K562 (cell line): ENCODE measurements around the gene CARS2. TPM values are rescaled to one million over a fixed set of nuclear protein-coding genes. Genes with fewer than 3 reads are reported as not detected.

Experiments used
- ATAC-seq: fragments of 200-7000 bp; cut with Tn5 transposase; 3 replicates; pipeline ENCODE4 v1.9.1; 2020; ENCODE audit warnings: moderate library complexity
- BruUV-seq: library from RNA; stranded (reverse); fragments of 400-500 nt; replicated peaks from 2 replicates; lab custom pipeline; 2021; lab: Mats Ljungman, UMichigan
- CTCF ChIA-PET: fragments of 300-600 bp; formaldehyde crosslinking; extraction: SDS; loops from one replicate; lab custom pipeline; 2021; ENCODE audit warnings: low intra/inter-chr PET ratio; lab: Yijun Ruan, JAX
- POLR2A ChIA-PET: fragments of 300-600, 350-650 bp; sonication (Branson Sonifier 250); formaldehyde crosslinking; extraction: SDS; loops from one replicate; lab custom pipeline; 2021; ENCODE audit warnings: antibody characterized with exemption, inconsistent platforms; lab: Yijun Ruan, JAX
- DNase-seq, 4 experiments: peaks; one replicate each; pipeline versions ENCODE4 v3.0.0 to v3.0.0-alpha.2; 2011 to 2018; ENCODE audit warnings: low spot score in 3 of 4, mixed read lengths in 3 of 4; ENCODE audit errors: extremely low read depth in 1 of 4
- FAIRE-seq: peaks from 2 replicates; lab custom pipeline; 2011; peaks lifted over from hg19 to GRCh38; lab: Jason Lieb, UNC
- H2AFZ ChIP-seq: 2 replicates; pipeline ENCODE4 v1.6.0; 2011; ENCODE audit warnings: low read depth, low read length, control low read depth, inconsistent platforms
- H3K27ac ChIP-seq: fragments of 200-600 bp; 3 replicates; pipeline ENCODE4 v1.8.0; 2011; ENCODE audit warnings: low read depth, mild to moderate bottlenecking, control low read depth, inconsistent platforms, low read length, moderate library complexity, mixed read lengths; ENCODE audit errors: extremely low read depth
- H3K27me3 ChIP-seq, 2 experiments: fragments of 300-600 bp in 1 of 2; 2 replicates in 1 of 2; 3 replicates in 1 of 2; pipeline versions ENCODE4 v1.6.0 to v1.8.0; 2011; ENCODE audit warnings: inconsistent platforms in 2 of 2, low read length in 2 of 2, mild to moderate bottlenecking in 1 of 2, mixed read lengths in 1 of 2, moderate library complexity in 1 of 2; ENCODE audit not compliant: control insufficient read depth in 2 of 2, insufficient read depth in 2 of 2
- H3K36me3 ChIP-seq: fragments of 300-600 bp; 3 replicates; pipeline ENCODE4 v1.8.0; 2011; ENCODE audit warnings: mild to moderate bottlenecking, low read length, inconsistent platforms; ENCODE audit not compliant: control insufficient read depth, insufficient read depth
- H3K4me1 ChIP-seq, 2 experiments: fragments of 200-600 bp in 1 of 2; replicated peaks in 1 of 2; 2 replicates in 1 of 2; 3 replicates in 1 of 2; pipeline versions ENCODE4 v1.5.1 to v1.8.0; 2011; ENCODE audit warnings: inconsistent platforms in 2 of 2, low read length in 2 of 2, mild to moderate bottlenecking in 1 of 2, mixed read lengths in 1 of 2, moderate library complexity in 1 of 2; ENCODE audit not compliant: control insufficient read depth in 2 of 2, insufficient read depth in 2 of 2
- H3K4me2 ChIP-seq: 2 replicates; pipeline ENCODE4 v1.6.1; 2011; ENCODE audit warnings: low read length, control low read depth, inconsistent platforms, mixed read lengths; ENCODE audit not compliant: insufficient read depth
- H3K4me3 ChIP-seq: fragments of 200-600 bp; sonication (generic), shearing (Covaris generic); 2 replicates; pipeline ENCODE4 v1.5.1; 2016; ENCODE audit warnings: control low read depth, inconsistent platforms
- H3K79me2 ChIP-seq: fragments of 200-600 bp; 3 replicates; pipeline ENCODE4 v1.8.0; 2011; ENCODE audit warnings: low read length, inconsistent platforms; ENCODE audit not compliant: control insufficient read depth, insufficient read depth
- H3K9ac ChIP-seq, 2 experiments: 2 replicates each; pipeline versions ENCODE4 v1.6.0 to v1.6.1; 2011; ENCODE audit warnings: low read depth in 2 of 2, low read length in 2 of 2, control low read depth in 1 of 2, inconsistent platforms in 1 of 2, mild to moderate bottlenecking in 1 of 2, mixed read lengths in 1 of 2; ENCODE audit not compliant: insufficient read depth in 1 of 2
- H3K9me1 ChIP-seq: one replicate; pipeline ENCODE4 v1.6.0; 2011; ENCODE audit warnings: inconsistent platforms, mild to moderate bottlenecking, low read length, moderate library complexity; ENCODE audit not compliant: control insufficient read depth, insufficient read depth
- H3K9me3 ChIP-seq: replicated peaks from 2 replicates; pipeline ENCODE4 v1.5.1; 2011; ENCODE audit warnings: low read depth, low read length, inconsistent platforms; ENCODE audit not compliant: control insufficient read depth, insufficient read depth
- H4K20me1 ChIP-seq: replicated peaks from 2 replicates; pipeline ENCODE4 v1.6.1; 2011; ENCODE audit warnings: low read length, inconsistent platforms, mixed read lengths; ENCODE audit not compliant: control insufficient read depth, insufficient read depth
- GABPB1 ChIP-seq: sonication (generic); formaldehyde crosslinking; IDR thresholded peaks from 2 replicates; pipeline ENCODE4 v1.8.0; 2022; ENCODE audit warnings: mild to moderate bottlenecking, missing genetic modification reagents
- HDGF ChIP-seq: fragments of 450-650 bp; IDR thresholded peaks from 2 replicates; pipeline ENCODE4 v1.6.1; 2016
- NFE2L1 ChIP-seq: fragments of 450-650 bp; IDR thresholded peaks from 2 replicates; pipeline ENCODE4 v1.6.1; 2016; ENCODE audit warnings: missing genetic modification characterization, low read depth, mild to moderate bottlenecking, missing compliant biosample characterization, moderate library complexity, borderline replicate concordance
- RREB1 ChIP-seq: fragments of 250-450 bp; sonication (Bioruptor Pico); IDR thresholded peaks from 2 replicates; pipeline ENCODE4 v1.4.0; 2020
- SMARCB1 ChIP-seq: IDR thresholded peaks from 2 replicates; pipeline ENCODE4 v1.6.1; 2011; ENCODE audit warnings: improper control_type of control experiment, low read depth; ENCODE audit not compliant: insufficient read length
- ZC3H4 ChIP-seq: sonication (generic); formaldehyde crosslinking; IDR thresholded peaks from 2 replicates; pipeline ENCODE4 v1.9.0; 2021; ENCODE audit warnings: missing genetic modification reagents, borderline replicate concordance
- ZNF3 ChIP-seq: fragments of 250-450 bp; sonication (Bioruptor Pico); IDR thresholded peaks from 2 replicates; pipeline ENCODE4 v1.5.0; 2021; ENCODE audit warnings: mild to moderate bottlenecking, moderate library complexity
- WGBS: fragments of 100-300 bp; shearing (Covaris generic); methylation state at CpG from one replicate; pipeline ENCODE4 v1.1.6; 2016; ENCODE audit warnings: low coverage, mixed read lengths; ENCODE audit not compliant: insufficient coverage; ENCODE audit errors: missing lambda C conversion rate; 5-methylcytosine and 5-hydroxymethylcytosine counted together
- in situ Hi-C: fragments of 300-500 bp; cut with MboI; formaldehyde crosslinking; loops from 4 replicates; pipeline ENCODE4 v1.15.0; 2018; ENCODE audit warnings: inconsistent platforms, mixed read lengths
- intact Hi-C: fragments of 100-400 bp; cut with micrococcal nuclease; formaldehyde crosslinking; loops from 2 replicates; pipeline ENCODE4 v1.14.2; 2022
- polyA plus RNA-seq, 8 experiments: library from polyadenylated mRNA; depleted of rRNA in 4 of 8; stranded (reverse) in 5 of 8; unstranded in 3 of 8; fragments of >200 nt; fragmentation: Nextera tagmentation in 2 of 8; fragmentation: Illumina TruSeq in 1 of 8; extraction: Ambion mirVana in 2 of 8; extraction: Trizol in 1 of 8; gene quantifications; 2 replicates each; pipeline versions ENCODE4 v1.2.1 to v1.2.3, GENCODE V29; 2011 to 2014; ENCODE audit warnings: inconsistent platforms in 1 of 8, missing spikeins in 1 of 8
- total RNA-seq, 7 experiments: library from RNA; depleted of rRNA in 6 of 7; stranded (reverse); fragments of >200 nt in 6 of 7; fragmentation: Illumina TruSeq in 2 of 7; extraction: Trizol in 2 of 7; gene quantifications; 2 replicates each; pipeline versions ENCODE4 v1.2.1 to v1.2.3, GENCODE V29; 2011 to 2021; ENCODE audit warnings: low replicate concordance in 1 of 7
- TF ChIP-seq, protein P1 (sequence below), 2 experiments: fragments of 450-650 bp; conservative IDR thresholded peaks; 2 replicates each; pipeline ENCODE4 v1.6.1; 2017; ENCODE audit warnings: mild to moderate bottlenecking in 2 of 2, moderate library complexity in 2 of 2
- TF ChIP-seq, protein P2 (sequence below): fragments of 250-450 bp; sonication (Bioruptor Pico); IDR thresholded peaks from 2 replicates; pipeline ENCODE4 v1.4.0; 2020; ENCODE audit warnings: borderline replicate concordance
- TF ChIP-seq, protein P3 (sequence below): fragments of 450-650 bp; IDR thresholded peaks from 2 replicates; pipeline ENCODE4 v1.6.1; 2016; ENCODE audit warnings: low read depth, mild to moderate bottlenecking, moderate library complexity

Gene CARS2
- total and polyA plus RNA-seq, 9 of the 15 experiments (the other 6 are each of a cell fraction or from before 2014, with no cell fraction given) = 1.7 to 37.4 (median 30.5) TPM

DNA sequence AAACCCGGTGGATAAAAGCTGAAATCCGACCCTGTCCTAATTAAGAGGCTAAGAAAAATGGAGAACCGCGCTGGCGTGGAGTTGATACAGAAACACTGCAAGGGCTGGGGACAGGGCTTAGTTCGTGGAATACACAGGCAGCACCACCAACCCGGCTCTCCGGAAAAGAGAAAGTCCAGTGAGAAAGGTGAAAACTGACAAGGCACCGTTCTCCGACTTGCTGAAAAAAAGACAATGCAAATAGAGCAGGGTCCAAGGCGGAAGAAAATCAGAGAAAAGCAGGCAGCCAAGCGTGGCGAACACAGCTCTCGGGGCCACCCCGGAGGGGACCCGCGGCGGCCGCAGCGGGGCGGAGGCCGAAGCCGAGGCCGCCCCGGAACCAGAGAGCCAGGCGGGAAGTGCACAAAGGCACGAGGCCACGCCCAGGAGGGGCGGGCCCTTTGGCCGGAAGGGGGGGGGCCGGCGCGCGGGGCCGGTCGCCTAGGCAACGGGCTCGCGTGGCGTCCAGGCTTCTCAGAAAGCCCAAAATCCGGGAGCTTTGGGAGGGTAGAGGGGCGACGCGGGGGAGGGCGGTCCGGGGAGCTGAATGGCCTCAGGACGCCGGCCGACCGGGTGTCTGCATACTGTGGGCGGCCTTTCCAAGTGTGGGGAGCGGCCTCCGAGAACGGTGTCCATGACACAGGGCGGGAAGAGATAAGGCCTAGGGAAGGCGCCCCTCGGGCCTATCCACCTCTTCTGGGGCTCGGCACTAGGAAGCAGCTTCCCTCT lies 6.3 kb upstream of the CARS2 start:
- Histone ChIP-seq H3K9ac (peak overlapping the region; percentile 92 to 97), H4K20me1 (peaks cover 6% of the 10 kb centered on the region; the same call in 1 of the 2 replicates), H3K27me3 (no peaks in the 10 kb centered on the region), H3K4me3 (peak overlapping the region; percentile 86), H3K4me2 (peak overlapping the region; percentile 87), H3K9me3 (no peaks in the 10 kb centered on the region), H3K4me1 (peaks cover 0 to 18% of the 10 kb centered on the region in 2 experiments; a peak in 2 of 5 replicates), H3K36me3 (no peaks in the 10 kb centered on the region), H3K9me1 (no peaks in the 10 kb centered on the region), H3K27ac (peak overlapping the region; percentile 94), H3K79me2 (peaks cover 42% of the 10 kb centered on the region), H2AFZ (peak overlapping the region; percentile 89)
- ChIA-PET CTCF (no interaction called here), POLR2A (interaction anchor here (0.6 to 1.2 kb wide), 7 partner anchors 8 to 692 kb away, joined by 3 to 5 read pairs (median 3); no protein-coding TSS in a partner anchor)
- ATAC-seq (peak; percentile 63), DNase-seq (peak; percentile 76 to 90 (median 84)), FAIRE-seq (peak; percentile 62)
- 0% methylated on average over 22 of the region's 58 CpGs for WGBS
- in situ Hi-C loops = no loop called here
- intact Hi-C loops = loop anchor here (2.0 to 10.0 kb wide), 4 partner anchors 103 to 257 kb away; partner anchors contain the start of gene ANKRD10
- no TSS peak for BruUV-seq
- TF ChIP-seq HDGF (no peak), RREB1 (no peak), NFE2L1 (tag) (no peak), SMARCB1 (no peak), ZNF3 (no peak), GABPB1 (CRISPR knock-in tag) (peak; percentile 42; the same call in 1 of the 2 replicates), ZC3H4 (CRISPR knock-in tag) (no peak)
- TF ChIP-seq, protein P1, sequence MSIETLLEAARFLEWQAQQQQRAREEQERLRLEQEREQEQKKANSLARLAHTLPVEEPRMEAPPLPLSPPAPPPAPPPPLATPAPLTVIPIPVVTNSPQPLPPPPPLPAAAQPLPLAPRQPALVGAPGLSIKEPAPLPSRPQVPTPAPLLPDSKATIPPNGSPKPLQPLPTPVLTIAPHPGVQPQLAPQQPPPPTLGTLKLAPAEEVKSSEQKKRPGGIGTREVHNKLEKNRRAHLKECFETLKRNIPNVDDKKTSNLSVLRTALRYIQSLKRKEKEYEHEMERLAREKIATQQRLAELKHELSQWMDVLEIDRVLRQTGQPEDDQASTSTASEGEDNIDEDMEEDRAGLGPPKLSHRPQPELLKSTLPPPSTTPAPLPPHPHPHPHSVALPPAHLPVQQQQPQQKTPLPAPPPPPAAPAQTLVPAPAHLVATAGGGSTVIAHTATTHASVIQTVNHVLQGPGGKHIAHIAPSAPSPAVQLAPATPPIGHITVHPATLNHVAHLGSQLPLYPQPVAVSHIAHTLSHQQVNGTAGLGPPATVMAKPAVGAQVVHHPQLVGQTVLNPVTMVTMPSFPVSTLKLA (conservative IDR thresholded peaks at IDR 0.05) = peak; percentile 69 to 83
- TF ChIP-seq, protein P2, sequence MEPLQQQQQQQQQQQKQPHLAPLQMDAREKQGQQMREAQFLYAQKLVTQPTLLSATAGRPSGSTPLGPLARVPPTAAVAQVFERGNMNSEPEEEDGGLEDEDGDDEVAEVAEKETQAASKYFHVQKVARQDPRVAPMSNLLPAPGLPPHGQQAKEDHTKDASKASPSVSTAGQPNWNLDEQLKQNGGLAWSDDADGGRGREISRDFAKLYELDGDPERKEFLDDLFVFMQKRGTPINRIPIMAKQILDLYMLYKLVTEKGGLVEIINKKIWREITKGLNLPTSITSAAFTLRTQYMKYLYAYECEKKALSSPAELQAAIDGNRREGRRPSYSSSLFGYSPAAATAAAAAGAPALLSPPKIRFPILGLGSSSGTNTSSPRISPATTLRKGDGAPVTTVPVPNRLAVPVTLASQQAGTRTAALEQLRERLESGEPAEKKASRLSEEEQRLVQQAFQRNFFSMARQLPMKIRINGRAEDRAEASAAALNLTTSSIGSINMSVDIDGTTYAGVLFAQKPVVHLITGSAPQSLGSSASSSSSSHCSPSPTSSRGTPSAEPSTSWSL (CRISPR knock-in tag) = no peak
- TF ChIP-seq, protein P3, sequence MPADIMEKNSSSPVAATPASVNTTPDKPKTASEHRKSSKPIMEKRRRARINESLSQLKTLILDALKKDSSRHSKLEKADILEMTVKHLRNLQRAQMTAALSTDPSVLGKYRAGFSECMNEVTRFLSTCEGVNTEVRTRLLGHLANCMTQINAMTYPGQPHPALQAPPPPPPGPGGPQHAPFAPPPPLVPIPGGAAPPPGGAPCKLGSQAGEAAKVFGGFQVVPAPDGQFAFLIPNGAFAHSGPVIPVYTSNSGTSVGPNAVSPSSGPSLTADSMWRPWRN = no peak
